Uterine smooth muscle cell (primary cell): ENCODE results near the gene MMP25. TPM values are rescaled to one million over a fixed set of nuclear protein-coding genes. Genes with fewer than 3 reads are reported as not detected.

ENCODE experiments used
- total RNA-seq: library from RNA; depleted of rRNA; stranded (reverse); fragments of >200 nt; gene quantifications from 2 replicates; pipeline ENCODE4 v1.2.3, GENCODE V29; 2014

Gene MMP25
- total RNA-seq: under 0.01 and 0.11 TPM in 2 replicates

GRCh38 chr16:3045758-3046640 is at the start of gene MMP25:
Gene MMP25 (plus strand): TSS chr16:3046561. CDS start chr16:3046918, 357 bp downstream.

GRCh38 chr16:3012828-3013420 is 33.4 kb upstream of the MMP25 start, which contains the start of gene CLDN9:
Gene CLDN9 (plus strand): TSS chr16:3012923. CDS start chr16:3013363, 440 bp downstream.

GRCh38 chr16:3017794-3018506 is 28.4 kb upstream of the MMP25 start, which contains the start of gene CLDN6:
Gene CLDN6 (minus strand): TSS chr16:3018183. CDS start chr16:3016021, 2,162 bp downstream.

GRCh38 chr16:3020247-3020603 is 26.1 kb upstream of the MMP25 start, which contains the start of gene TNFRSF12A:
Gene TNFRSF12A (plus strand): TSS chr16:3020368. CDS start chr16:3020398, 30 bp downstream.

GRCh38 chr16:3023669-3024478 is 22.5 kb upstream of the MMP25 start, which contains the start of the genes HCFC1R1 and THOC6:
Gene HCFC1R1 (minus strand): TSS chr16:3023942. CDS start chr16:3023941, 1 bp downstream.
Gene THOC6 (plus strand): TSS chr16:3024035. CDS start chr16:3024327, 292 bp downstream.

GRCh38 chr16:3036726-3037315 is 9.5 kb upstream of the MMP25 start, which contains the start of gene BICDL2:
Gene BICDL2 (minus strand): TSS chr16:3036944. CDS start chr16:3035496, 1,448 bp downstream.

GRCh38 chr16:3065069-3065741 is 18.8 kb downstream of the MMP25 start, which contains the start of gene IL32:
Gene IL32 (plus strand): TSS chr16:3065640. CDS start chr16:3065812, 172 bp downstream.

GRCh38 chr16:3098459-3099394 is 52.4 kb downstream of the MMP25 start, which contains the start of gene ZSCAN10:
Gene ZSCAN10 (minus strand): TSS chr16:3099294. CDS start chr16:3092937, 6,357 bp downstream.

Other genes starting within 250 kb of the MMP25 start
- not detected in 2 replicates for gene PRSS41, start 248.1 kb upstream of the MMP25 start, total RNA-seq
- 1.6 and 3.4 TPM in 2 replicates for gene PRSS21, start 229.3 kb upstream of the MMP25 start, total RNA-seq
- 0.55 and 0.87 TPM in 2 replicates for gene ZG16B, start 216.3 kb upstream of the MMP25 start, total RNA-seq
- gene PRSS22, start 188.4 kb upstream of the MMP25 start, total RNA-seq: 0.12 and 1.5 TPM in 2 replicates
- gene FLYWCH2, start 163.3 kb upstream of the MMP25 start, total RNA-seq: 65.2 and 78.6 TPM in 2 replicates
- gene FLYWCH1, start 134.6 kb upstream of the MMP25 start, total RNA-seq: 50.8 and 70.2 TPM in 2 replicates
- gene KREMEN2, start 82.3 kb upstream of the MMP25 start, total RNA-seq: 0.11 TPM in 1 of 2 replicates, not detected in the other
- 3.6 and 11.2 TPM in 2 replicates for gene PAQR4, start 77.2 kb upstream of the MMP25 start, total RNA-seq
- 3.5 and 16.8 TPM in 2 replicates for gene PKMYT1, start 66.1 kb upstream of the MMP25 start, total RNA-seq
- gene CLDN9, start 33.6 kb upstream of the MMP25 start, total RNA-seq: not detected in 2 replicates
- gene CLDN6, start 28.4 kb upstream of the MMP25 start, total RNA-seq: not detected in 2 replicates
- gene TNFRSF12A, start 26.2 kb upstream of the MMP25 start, total RNA-seq: 269 and 359 TPM in 2 replicates
- 4.6 and 17.7 TPM in 2 replicates for gene HCFC1R1, start 22.6 kb upstream of the MMP25 start, total RNA-seq
- gene THOC6, start 22.5 kb upstream of the MMP25 start, total RNA-seq: 31.4 and 32.7 TPM in 2 replicates
- under 0.01 and 0.25 TPM in 2 replicates for gene BICDL2, start 9.6 kb upstream of the MMP25 start, total RNA-seq
- gene IL32, start 19.1 kb downstream of the MMP25 start, total RNA-seq: 1.9 and 8.6 TPM in 2 replicates
- gene ZSCAN10, start 52.7 kb downstream of the MMP25 start, total RNA-seq: not detected in 2 replicates
- 20.5 and 24.1 TPM in 2 replicates for gene ZNF205, start 66.0 kb downstream of the MMP25 start, total RNA-seq
- gene ZNF213, start 88.5 kb downstream of the MMP25 start, total RNA-seq: 7.4 and 9.5 TPM in 2 replicates
- gene OR1F1, start 141.6 kb downstream of the MMP25 start, total RNA-seq: not detected in 2 replicates
- gene ZNF200, start 188.6 kb downstream of the MMP25 start, total RNA-seq: 8.1 and 9.2 TPM in 2 replicates
- gene MEFV, start 210.1 kb downstream of the MMP25 start, total RNA-seq: 0.12 TPM in 1 of 2 replicates, not detected in the other
- 43.3 and 47.5 TPM in 2 replicates for gene ZNF263, start 236.9 kb downstream of the MMP25 start, total RNA-seq